ENCODE results near the gene FOXA2. TPM values are rescaled to one million over a fixed set of nuclear protein-coding genes. Genes with fewer than 3 reads are reported as not detected.

The FOXA2 gene
- total RNA-seq, 1 experiment from 2014 or later: 43.6 TPM

GRCh38 chr20:22560817-22561216, 23.6 kb downstream of the FOXA2 start:
- Histone ChIP-seq H3K4me1 (no peaks in the 10 kb centered on the region), H3K27me3 (replicated peaks; ENCODE audit: control insufficient read depth, insufficient read depth, low read length) (no peaks in the 10 kb centered on the region), H3K9me3 (no peaks in the 10 kb centered on the region), H3K36me3 (ENCODE audit: control insufficient read depth, insufficient read depth, low read length) (no peaks in the 10 kb centered on the region), H3K4me3 (ENCODE audit: low read depth, low read length) (no peak overlapping the region)
- Mint-ChIP-seq H3K4me1 (ENCODE audit: low read depth, unreplicated experiment) (peaks cover 15% of the 10 kb centered on the region), H3K4me3 (ENCODE audit: unreplicated experiment) (no peak overlapping the region), H3K9me3 (ENCODE audit: unreplicated experiment) (no peaks in the 10 kb centered on the region), H3K36me3 (ENCODE audit: insufficient read depth, unreplicated experiment) (no peaks in the 10 kb centered on the region), H3K27me3 (ENCODE audit: insufficient read depth, unreplicated experiment) (no peaks in the 10 kb centered on the region), H3K27ac (ENCODE audit: unreplicated experiment) (no peak overlapping the region)
- DNase-seq: no peak
- no peak for TF ChIP-seq CTCF (IDR thresholded peaks at IDR 0.05; ENCODE audit: insufficient read depth in 1 of 2, low read depth in 1 of 2, low read length in 1 of 2, severe bottlenecking in 1 of 2, unreplicated experiment in 1 of 2)
- ChIA-PET CTCF (no interaction called here), POLR2A (no interaction called here)
- no TSS peak for BruUV-seq (replicated peaks)
- intact Hi-C loops (cut with micrococcal nuclease; ENCODE audit: unreplicated experiment): no loop called here

- Histone ChIP-seq H3K4me1 (no peaks in the 10 kb centered on the region), H3K4me3 (ENCODE audit: low read depth, low read length) (no peak overlapping the region), H3K27me3 (replicated peaks; ENCODE audit: control insufficient read depth, insufficient read depth, low read length) (no peaks in the 10 kb centered on the region), H3K36me3 (ENCODE audit: control insufficient read depth, insufficient read depth, low read length) (no peaks in the 10 kb centered on the region), H3K9me3 (no peaks in the 10 kb centered on the region)
- DNase-seq: no peak
- no peak for TF ChIP-seq CTCF (IDR thresholded peaks at IDR 0.05; ENCODE audit: insufficient read depth in 1 of 2, low read depth in 1 of 2, low read length in 1 of 2, severe bottlenecking in 1 of 2, unreplicated experiment in 1 of 2)
- BruUV-seq (replicated peaks): no TSS peak
- Mint-ChIP-seq H3K27ac (ENCODE audit: unreplicated experiment) (no peak overlapping the region), H3K4me3 (ENCODE audit: unreplicated experiment) (no peak overlapping the region), H3K36me3 (ENCODE audit: insufficient read depth, unreplicated experiment) (no peaks in the 10 kb centered on the region), H3K9me3 (ENCODE audit: unreplicated experiment) (no peaks in the 10 kb centered on the region), H3K4me1 (ENCODE audit: low read depth, unreplicated experiment) (peaks cover 15% of the 10 kb centered on the region), H3K27me3 (ENCODE audit: insufficient read depth, unreplicated experiment) (no peaks in the 10 kb centered on the region)
- intact Hi-C loops (cut with micrococcal nuclease; ENCODE audit: unreplicated experiment): no loop called here
- ChIA-PET POLR2A (no interaction called here), CTCF (no interaction called here)
Observed at GRCh38 chr20:22559711-22560318, 24.6 kb downstream of the FOXA2 start.

- H3K9me3 Mint-ChIP-seq (ENCODE audit: unreplicated experiment): peaks cover 12% of the 10 kb centered on the region
Observed at GRCh38 chr20:22557403-22558276, 26.7 kb downstream of the FOXA2 start.

More at GRCh38 chr20:22557403-22558276, 26.7 kb downstream of the FOXA2 start:
- ChIA-PET POLR2A (no interaction called here), CTCF (no interaction called here)
- no peaks in the 10 kb centered on the region for H3K4me1 ChIP-seq
- BruUV-seq (replicated peaks): no TSS peak
- H3K9me3 ChIP-seq: no peaks in the 10 kb centered on the region
- no peak overlapping the region for H3K4me3 Mint-ChIP-seq (ENCODE audit: unreplicated experiment)
- H3K27me3 ChIP-seq (replicated peaks; ENCODE audit: control insufficient read depth, insufficient read depth, low read length): no peaks in the 10 kb centered on the region
- H3K27ac Mint-ChIP-seq (ENCODE audit: unreplicated experiment): no peak overlapping the region
- no peaks in the 10 kb centered on the region for H3K36me3 Mint-ChIP-seq (ENCODE audit: insufficient read depth, unreplicated experiment)
- intact Hi-C loops (cut with micrococcal nuclease; ENCODE audit: unreplicated experiment): no loop called here
- H3K36me3 ChIP-seq (ENCODE audit: control insufficient read depth, insufficient read depth, low read length): no peaks in the 10 kb centered on the region
- no peak overlapping the region for H3K4me3 ChIP-seq (ENCODE audit: low read depth, low read length)
- H3K27me3 Mint-ChIP-seq (ENCODE audit: insufficient read depth, unreplicated experiment): no peaks in the 10 kb centered on the region
- TF ChIP-seq CTCF (IDR thresholded peaks at IDR 0.05; ENCODE audit: insufficient read depth in 1 of 2, low read depth in 1 of 2, low read length in 1 of 2, severe bottlenecking in 1 of 2, unreplicated experiment in 1 of 2): no peak
- DNase-seq: no peak
- H3K4me1 Mint-ChIP-seq (ENCODE audit: low read depth, unreplicated experiment): peaks cover 5% of the 10 kb centered on the region

Data from Caco-2 (cell line).